Esophagus muscularis mucosa (tissue), 3 donors: Measurements from ENCODE around the gene UBXN6.

Source experiments
- CTCF ChIP-seq, 3 experiments: fragments of 200-600 bp in 2 of 3; fragments of 450-650 bp in 1 of 3; sonication (generic) in 2 of 3; IDR thresholded peaks; one replicate each; pipeline ENCODE4 v1.5.1; 2017 to 2019; ENCODE audit warnings: antibody characterized with exemption in 3 of 3, mild to moderate bottlenecking in 2 of 3, moderate library complexity in 1 of 3
- POLR2AphosphoS5 ChIP-seq, 2 donors: sonication (generic); formaldehyde crosslinking; IDR thresholded peaks; one replicate each; pipeline ENCODE4 v1.6.1; 2017; ENCODE audit warnings: antibody characterized with exemption in 2 of 2

GRCh38 chr19:4501691-4502090 is 44.1 kb upstream of the UBXN6 start:
- no peak for TF ChIP-seq CTCF (IDR thresholded peaks at IDR 0.05)
- TF ChIP-seq POLR2AphosphoS5 (IDR thresholded peaks at IDR 0.05), result no peak
